H9 (cell line): ENCODE measurements around the gene OR2A5. TPM values are rescaled to one million over a fixed set of nuclear protein-coding genes. Genes with fewer than 3 reads are reported as not detected.

Experiments
- DNase-seq: peaks from one replicate; pipeline ENCODE4 v3.0.0-alpha.2; 2017
- H2AFZ ChIP-seq: one replicate; pipeline ENCODE4 v1.6.1; 2013; ENCODE audit warnings: mild to moderate bottlenecking, low read length, control low read depth, moderate library complexity
- H2AK5ac ChIP-seq: 2 replicates; pipeline ENCODE4 v1.6.1; 2013; ENCODE audit warnings: low read length, control low read depth, mixed read lengths; ENCODE audit not compliant: insufficient read length
- H2BK120ac ChIP-seq: one replicate; pipeline ENCODE4 v1.6.1; 2013; ENCODE audit warnings: low read depth, mild to moderate bottlenecking, low read length, control low read depth, inconsistent platforms; ENCODE audit not compliant: poor library complexity, severe bottlenecking
- H2BK12ac ChIP-seq: 2 replicates; pipeline ENCODE4 v1.6.1; 2013; ENCODE audit warnings: low read length, control low read depth, mixed read lengths, low read depth; ENCODE audit not compliant: insufficient read length
- H2BK15ac ChIP-seq: 2 replicates; pipeline ENCODE4 v1.6.1; 2013; ENCODE audit warnings: low read depth, low read length, control low read depth
- H2BK20ac ChIP-seq: one replicate; pipeline ENCODE4 v1.6.1; 2013; ENCODE audit warnings: low read depth, mild to moderate bottlenecking, low read length, control low read depth, inconsistent platforms; ENCODE audit not compliant: poor library complexity, severe bottlenecking
- H2BK5ac ChIP-seq: 2 replicates; pipeline ENCODE4 v1.6.1; 2013; ENCODE audit warnings: low read length, control low read depth, mixed read lengths; ENCODE audit not compliant: insufficient read length
- H3K14ac ChIP-seq: 2 replicates; pipeline ENCODE4 v1.6.1; 2013; ENCODE audit warnings: low read length, control low read depth; ENCODE audit not compliant: insufficient read depth
- H3K18ac ChIP-seq: 2 replicates; pipeline ENCODE4 v1.6.1; 2013; ENCODE audit warnings: low read depth, mild to moderate bottlenecking, mixed read lengths, low read length, control low read depth; ENCODE audit not compliant: insufficient read length
- H3K23ac ChIP-seq: 2 replicates; pipeline ENCODE4 v1.6.1; 2013; ENCODE audit warnings: low read length, control low read depth, mixed read lengths, low read depth; ENCODE audit not compliant: insufficient read length
- H3K23me2 ChIP-seq: 2 replicates; pipeline ENCODE4 v1.6.1; 2013; ENCODE audit warnings: low read depth, mild to moderate bottlenecking, mixed read lengths, low read length, control low read depth; ENCODE audit not compliant: insufficient read length, poor library complexity, severe bottlenecking
- H3K27ac ChIP-seq: 2 replicates; pipeline ENCODE4 v1.5.1; 2013; ENCODE audit warnings: low read length, control low read depth, mixed read lengths, low read depth; ENCODE audit not compliant: insufficient read length
- H3K27me3 ChIP-seq: 2 replicates; pipeline ENCODE4 v1.6.1; 2013; ENCODE audit warnings: low read length, control low read depth, inconsistent platforms; ENCODE audit not compliant: insufficient read depth
- H3K4ac ChIP-seq: 2 replicates; pipeline ENCODE4 v1.6.1; 2013; ENCODE audit warnings: low read depth, mild to moderate bottlenecking, control low read depth, inconsistent platforms, low read length, moderate library complexity
- H3K4me1 ChIP-seq: 2 replicates; pipeline ENCODE4 v1.6.1; 2013; ENCODE audit warnings: low read length, control low read depth, inconsistent platforms; ENCODE audit not compliant: insufficient read depth
- H3K4me2 ChIP-seq: 2 replicates; pipeline ENCODE4 v1.6.1; 2013; ENCODE audit warnings: low read length, control low read depth, mixed read lengths; ENCODE audit not compliant: insufficient read length, insufficient read depth
- H3K56ac ChIP-seq: 2 replicates; pipeline ENCODE4 v1.6.1; 2013; ENCODE audit warnings: low read depth, mild to moderate bottlenecking, mixed read lengths, low read length, control low read depth; ENCODE audit not compliant: insufficient read length
- H3K79me1 ChIP-seq: 2 replicates; pipeline ENCODE4 v1.6.1; 2013; ENCODE audit warnings: low read depth, mild to moderate bottlenecking, moderate library complexity, low read length, control low read depth, inconsistent platforms; ENCODE audit not compliant: insufficient read depth, poor library complexity, severe bottlenecking
- H3K79me2 ChIP-seq: 2 replicates; pipeline ENCODE4 v1.6.1; 2013; ENCODE audit warnings: low read length, control low read depth, inconsistent platforms; ENCODE audit not compliant: insufficient read depth
- H3K9ac ChIP-seq: 2 replicates; pipeline ENCODE4 v1.6.1; 2013; ENCODE audit warnings: low read length, control low read depth, mixed read lengths; ENCODE audit not compliant: insufficient read length; ENCODE audit errors: extremely low read depth
- H3K9me3 ChIP-seq: one replicate; pipeline ENCODE4 v1.6.1; 2013; ENCODE audit warnings: low read depth, low read length, inconsistent platforms; ENCODE audit not compliant: control insufficient read depth
- H3T11ph ChIP-seq: one replicate; pipeline ENCODE4 v1.6.1; 2013; ENCODE audit warnings: mild to moderate bottlenecking, low read length, control low read depth, inconsistent platforms
- H4K20me1 ChIP-seq: one replicate; pipeline ENCODE4 v1.6.1; 2013; ENCODE audit not compliant: control insufficient read depth, insufficient read length, insufficient read depth
- H4K5ac ChIP-seq: 2 replicates; pipeline ENCODE4 v1.6.1; 2013; ENCODE audit warnings: low read depth, mild to moderate bottlenecking, mixed read lengths, low read length, control low read depth; ENCODE audit not compliant: insufficient read length
- H4K8ac ChIP-seq: replicated peaks from 2 replicates; pipeline ENCODE4 v1.6.1; 2013; ENCODE audit warnings: low read length, control low read depth, mixed read lengths, low read depth; ENCODE audit not compliant: insufficient read length
- H4K91ac ChIP-seq: 2 replicates; pipeline ENCODE4 v1.6.1; 2013; ENCODE audit warnings: low read depth, mild to moderate bottlenecking, moderate library complexity, mixed read lengths, low read length, control low read depth; ENCODE audit not compliant: insufficient read length
- H3K27ac Mint-ChIP-seq, 3 experiments: 2 replicates in 2 of 3; 3 replicates in 1 of 3; pipeline ENCODE4 v1.8.0; 2020 to 2021; ENCODE audit warnings: mixed read lengths in 3 of 3, mild to moderate bottlenecking in 1 of 3, moderate library complexity in 1 of 3
- H3K27me3 Mint-ChIP-seq: 2 replicates; pipeline ENCODE4 v1.8.0; 2021; ENCODE audit warnings: low read depth, mild to moderate bottlenecking, moderate library complexity, mixed read lengths
- H3K36me3 Mint-ChIP-seq, 3 experiments: 2 replicates in 2 of 3; 3 replicates in 1 of 3; pipeline ENCODE4 v1.8.0; 2020 to 2021; ENCODE audit warnings: low read depth in 3 of 3, mixed read lengths in 3 of 3; ENCODE audit not compliant: insufficient read depth in 1 of 3
- H3K4me1 Mint-ChIP-seq, 2 experiments: 2 replicates each; pipeline ENCODE4 v1.8.0; 2020; ENCODE audit warnings: mixed read lengths in 2 of 2
- H3K4me3 Mint-ChIP-seq, 2 experiments: 2 replicates in 1 of 2; 3 replicates in 1 of 2; pipeline ENCODE4 v1.8.0; 2020 to 2021; ENCODE audit warnings: mild to moderate bottlenecking in 2 of 2, mixed read lengths in 2 of 2, moderate library complexity in 1 of 2
- H3K9me3 Mint-ChIP-seq, 2 experiments: 2 replicates in 1 of 2; 3 replicates in 1 of 2; pipeline ENCODE4 v1.8.0; 2020; ENCODE audit warnings: mild to moderate bottlenecking in 2 of 2, mixed read lengths in 2 of 2, moderate library complexity in 1 of 2
- WGBS: extraction: QIAGEN DNeasy Blood & Tissue Kit; methylation state at CpG from one replicate; pipeline ENCODE4 v1.1.7; 2013; ENCODE audit warnings: missing lambda C conversion rate, low lambda C conversion rate, mixed read lengths; ENCODE audit not compliant: insufficient read length; ENCODE audit errors: extremely low coverage; 5-methylcytosine and 5-hydroxymethylcytosine counted together
- total RNA-seq: library from RNA; stranded (reverse); gene quantifications from 2 replicates; pipeline ENCODE4 v1.2.1, GENCODE V29; 2021
- TF ChIP-seq, protein P1 (sequence below): fragments of 200-600 bp; sonication (generic); conservative IDR thresholded peaks from 3 replicates; pipeline ENCODE4 v1.8.0; 2021; ENCODE audit warnings: antibody characterized with exemption, mild to moderate bottlenecking

OR2A5 gene
- total RNA-seq, 1 experiment from 2014 or later, result not detected

DNA sequence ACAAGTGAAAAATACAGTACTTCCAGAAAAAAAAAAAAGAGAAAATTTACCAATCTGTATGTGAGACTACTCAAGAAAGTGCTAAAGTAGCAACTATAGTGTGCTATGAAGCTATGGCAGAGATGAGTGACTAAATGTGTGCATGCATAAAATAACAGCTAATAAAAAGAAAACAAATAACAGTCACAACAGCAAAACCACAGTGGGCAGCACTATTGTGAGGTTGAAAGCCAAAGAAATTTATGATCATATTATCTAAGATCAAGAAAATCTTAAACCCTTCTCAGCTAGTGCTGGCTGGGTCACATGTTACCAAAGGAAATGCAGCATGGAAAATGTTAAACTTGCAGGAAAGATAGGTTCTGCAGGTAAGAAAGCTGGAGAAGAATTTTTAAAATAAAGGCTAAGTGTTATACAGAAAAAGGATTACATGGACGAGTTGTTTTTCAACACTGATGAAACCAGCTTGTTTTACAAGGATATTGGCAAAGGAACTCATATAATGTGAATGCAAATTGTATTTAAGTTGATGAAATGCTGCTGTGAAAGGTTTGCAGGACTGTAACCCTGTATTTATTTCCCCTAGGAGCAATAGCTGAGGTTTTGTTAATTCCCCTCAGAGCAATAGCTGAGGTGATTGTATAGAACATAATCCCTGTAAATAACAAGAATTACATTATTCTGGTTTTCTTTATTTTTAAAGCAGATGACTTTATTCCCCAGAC, 15.6 kb upstream of the OR2A5 start:
- Histone ChIP-seq H3K79me2 (no peaks in the 10 kb centered on the region), H3K23ac (no peak overlapping the region), H3K4ac (no peak overlapping the region), H3K23me2 (no peaks in the 10 kb centered on the region), H2BK5ac (no peak overlapping the region), H2AFZ (no peak overlapping the region), H3T11ph (no peak overlapping the region), H3K18ac (no peak overlapping the region), H4K91ac (no peak overlapping the region), H3K14ac (no peak overlapping the region), H2BK120ac (no peak overlapping the region), H3K9me3 (no peaks in the 10 kb centered on the region), H2AK5ac (no peak overlapping the region), H3K4me2 (no peak overlapping the region), H3K27ac (no peak overlapping the region), H3K9ac (no peak overlapping the region), H2BK15ac (no peak overlapping the region), H3K27me3 (no peaks in the 10 kb centered on the region), H4K5ac (no peak overlapping the region), H2BK20ac (no peak overlapping the region), H4K20me1 (no peaks in the 10 kb centered on the region), H3K56ac (no peak overlapping the region), H3K4me1 (no peaks in the 10 kb centered on the region), H2BK12ac (no peak overlapping the region), H3K79me1 (no peaks in the 10 kb centered on the region), H4K8ac (no peak overlapping the region)
- Mint-ChIP-seq H3K36me3 (no peaks in the 10 kb centered on the region), H3K4me3 (no peak overlapping the region), H3K27ac (no peak overlapping the region), H3K27me3 (no peaks in the 10 kb centered on the region), H3K9me3 (no peaks in the 10 kb centered on the region), H3K4me1 (no peaks in the 10 kb centered on the region; a peak in 1 of 4 replicates)
- no peak for DNase-seq
- TF ChIP-seq, protein P1, sequence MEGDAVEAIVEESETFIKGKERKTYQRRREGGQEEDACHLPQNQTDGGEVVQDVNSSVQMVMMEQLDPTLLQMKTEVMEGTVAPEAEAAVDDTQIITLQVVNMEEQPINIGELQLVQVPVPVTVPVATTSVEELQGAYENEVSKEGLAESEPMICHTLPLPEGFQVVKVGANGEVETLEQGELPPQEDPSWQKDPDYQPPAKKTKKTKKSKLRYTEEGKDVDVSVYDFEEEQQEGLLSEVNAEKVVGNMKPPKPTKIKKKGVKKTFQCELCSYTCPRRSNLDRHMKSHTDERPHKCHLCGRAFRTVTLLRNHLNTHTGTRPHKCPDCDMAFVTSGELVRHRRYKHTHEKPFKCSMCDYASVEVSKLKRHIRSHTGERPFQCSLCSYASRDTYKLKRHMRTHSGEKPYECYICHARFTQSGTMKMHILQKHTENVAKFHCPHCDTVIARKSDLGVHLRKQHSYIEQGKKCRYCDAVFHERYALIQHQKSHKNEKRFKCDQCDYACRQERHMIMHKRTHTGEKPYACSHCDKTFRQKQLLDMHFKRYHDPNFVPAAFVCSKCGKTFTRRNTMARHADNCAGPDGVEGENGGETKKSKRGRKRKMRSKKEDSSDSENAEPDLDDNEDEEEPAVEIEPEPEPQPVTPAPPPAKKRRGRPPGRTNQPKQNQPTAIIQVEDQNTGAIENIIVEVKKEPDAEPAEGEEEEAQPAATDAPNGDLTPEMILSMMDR, result no peak
- no CpG with 5 or more reads among the region's 1 CpG for WGBS
